GM23338 (cell line): Measurements from ENCODE around the gene SBNO1. TPM values are rescaled to one million over a fixed set of nuclear protein-coding genes. Genes with fewer than 3 reads are reported as not detected.
A peak's percentile ranks its signal among the peaks of the same experiment; 100 is the strongest.

ENCODE experiments used
- ATAC-seq: fragments of 200-7000 bp; cut with Tn5 transposase; 3 replicates; pipeline ENCODE4 v1.9.1; 2020
- DNase-seq: peaks from one replicate; pipeline ENCODE4 v3.0.0-alpha.2; 2015; ENCODE audit warnings: low spot score
- H2AFZ ChIP-seq: fragments of 200-600 bp; sonication (generic); 2 replicates; pipeline ENCODE4 v1.8.0; 2016; ENCODE audit warnings: antibody characterized with exemption, mild to moderate bottlenecking, moderate library complexity
- H3F3A ChIP-seq: fragments of 200-600 bp; sonication (generic); replicated peaks from 2 replicates; pipeline ENCODE4 v1.8.0; 2017; ENCODE audit warnings: antibody characterized with exemption, mixed run types, low read depth
- H3K27ac ChIP-seq: fragments of 200-600 bp; sonication (generic); 2 replicates; pipeline ENCODE4 v1.6.1; 2016; ENCODE audit warnings: low read depth
- H3K27me3 ChIP-seq: fragments of 200-600 bp; sonication (generic); 2 replicates; pipeline ENCODE4 v1.8.0; 2016; ENCODE audit warnings: mild to moderate bottlenecking, mixed run types, moderate library complexity; ENCODE audit not compliant: insufficient read depth
- H3K36me3 ChIP-seq: fragments of 200-600 bp; sonication (generic); 2 replicates; pipeline ENCODE4 v1.8.0; 2016; ENCODE audit warnings: mild to moderate bottlenecking; ENCODE audit not compliant: insufficient read depth
- H3K4me1 ChIP-seq: fragments of 200-600 bp; sonication (generic); 2 replicates; pipeline ENCODE4 v1.8.0; 2016; ENCODE audit warnings: mild to moderate bottlenecking, moderate library complexity; ENCODE audit not compliant: insufficient read depth
- H3K4me2 ChIP-seq: fragments of 200-600 bp; sonication (generic); 2 replicates; pipeline ENCODE4 v1.7.1; 2017; ENCODE audit warnings: mixed run types
- H3K4me3 ChIP-seq: fragments of 200-600 bp; sonication (generic); 2 replicates; pipeline ENCODE4 v1.6.1; 2016; ENCODE audit warnings: mixed run types
- H3K79me2 ChIP-seq: fragments of 200-600 bp; sonication (generic); replicated peaks from 2 replicates; pipeline ENCODE4 v1.8.0; 2017; ENCODE audit warnings: mild to moderate bottlenecking; ENCODE audit not compliant: insufficient read depth
- H3K9me2 ChIP-seq: fragments of 200-600 bp; sonication (generic); 2 replicates; pipeline ENCODE4 v1.8.0; 2017; ENCODE audit not compliant: insufficient read depth
- H4K20me1 ChIP-seq: fragments of 200-600 bp; sonication (generic); replicated peaks from 2 replicates; pipeline ENCODE4 v1.8.0; 2017; ENCODE audit warnings: mild to moderate bottlenecking; ENCODE audit not compliant: insufficient read depth
- H3K27ac Mint-ChIP-seq: 2 replicates; pipeline ENCODE4 v1.8.0; 2020; ENCODE audit warnings: inconsistent platforms, mild to moderate bottlenecking, moderate library complexity, mixed read lengths
- H3K27me3 Mint-ChIP-seq: 3 replicates; pipeline ENCODE4 v1.8.0; 2022; ENCODE audit warnings: low read depth, mild to moderate bottlenecking, moderate library complexity, mixed read lengths, inconsistent platforms; ENCODE audit not compliant: insufficient read depth, poor library complexity
- H3K36me3 Mint-ChIP-seq: 3 replicates; pipeline ENCODE4 v1.8.0; 2021; ENCODE audit warnings: low read depth, mild to moderate bottlenecking, inconsistent platforms, moderate library complexity, mixed read lengths
- H3K4me1 Mint-ChIP-seq: 3 replicates; pipeline ENCODE4 v1.8.0; 2020; ENCODE audit warnings: mild to moderate bottlenecking, inconsistent platforms, mixed read lengths
- H3K4me3 Mint-ChIP-seq: 3 replicates; pipeline ENCODE4 v1.8.0; 2021; ENCODE audit warnings: moderate library complexity, mild to moderate bottlenecking, inconsistent platforms, mixed read lengths
- H3K9me3 Mint-ChIP-seq: 3 replicates; pipeline ENCODE4 v1.8.0; 2020; ENCODE audit warnings: moderate library complexity, mild to moderate bottlenecking, inconsistent platforms, mixed read lengths
- CREB1 ChIP-seq: fragments of 250-450 bp; sonication (Bioruptor Pico); IDR thresholded peaks from 2 replicates; pipeline ENCODE4 v1.5.0; 2020; ENCODE audit warnings: low read depth, mild to moderate bottlenecking, moderate library complexity
- CTCF ChIP-seq, 2 experiments: fragments of 200-600 bp in 1 of 2; sonication (generic) in 1 of 2; conservative IDR thresholded peaks; 2 replicates each; pipeline versions ENCODE4 v1.5.1 to v1.6.1; 2016 to 2017; ENCODE audit warnings: antibody characterized with exemption in 2 of 2, low read depth in 2 of 2, mild to moderate bottlenecking in 2 of 2, moderate library complexity in 1 of 2
- ETS1 ChIP-seq: IDR thresholded peaks from 2 replicates; pipeline ENCODE4 v1.6.1; 2016; ENCODE audit warnings: antibody characterized with exemption
- EZH2 ChIP-seq: fragments of 200-600 bp; sonication (generic); IDR thresholded peaks from one replicate; pipeline ENCODE4 v1.8.0; 2017; ENCODE audit warnings: antibody characterized with exemption, mild to moderate bottlenecking, low read depth; ENCODE audit not compliant: unreplicated experiment
- EZH2phosphoT487 ChIP-seq: fragments of 200-600 bp; sonication (generic); IDR thresholded peaks from one replicate; pipeline ENCODE4 v1.8.1; 2018; ENCODE audit warnings: antibody characterized with exemption; ENCODE audit not compliant: unreplicated experiment
- JUNB ChIP-seq: IDR thresholded peaks from one replicate; pipeline ENCODE4 v1.6.1; 2016; ENCODE audit warnings: antibody characterized with exemption; ENCODE audit not compliant: unreplicated experiment
- NANOG ChIP-seq: IDR thresholded peaks from 2 replicates; pipeline ENCODE4 v1.6.1; 2016; ENCODE audit warnings: antibody characterized with exemption, borderline replicate concordance
- POLR2AphosphoS5 ChIP-seq: IDR thresholded peaks from 2 replicates; pipeline ENCODE4 v1.6.1; 2016; ENCODE audit warnings: antibody characterized with exemption, low read depth
- REST ChIP-seq: IDR thresholded peaks from one replicate; pipeline ENCODE4 v1.6.1; 2018; ENCODE audit warnings: antibody characterized with exemption; ENCODE audit not compliant: unreplicated experiment
- STAT1 ChIP-seq: IDR thresholded peaks from one replicate; pipeline ENCODE4 v1.6.1; 2016; ENCODE audit warnings: antibody characterized with exemption; ENCODE audit not compliant: unreplicated experiment
- ZNF114 ChIP-seq: fragments of 250-450 bp; sonication (Bioruptor Pico); IDR thresholded peaks from 2 replicates; pipeline ENCODE4 v1.5.0; 2020; ENCODE audit warnings: mild to moderate bottlenecking, moderate library complexity
- ZNF331 ChIP-seq: fragments of 250-450 bp; sonication (Bioruptor Pico); IDR thresholded peaks from 2 replicates; pipeline ENCODE4 v1.5.0; 2020; ENCODE audit warnings: low read depth, mild to moderate bottlenecking, moderate library complexity
- polyA plus RNA-seq: library from polyadenylated mRNA; unstranded; fragments of >200 nt; fragmentation: Nextera tagmentation; extraction: Ambion mirVana; gene quantifications from 2 replicates; pipeline ENCODE4 v1.2.1, GENCODE V29; 2016
- total RNA-seq: library from RNA; depleted of rRNA; stranded (reverse); fragments of >200 nt; shearing (Covaris generic); gene quantifications from 2 replicates; pipeline ENCODE4 v1.2.3, GENCODE V29; 2014

SBNO1 gene
- total and polyA plus RNA-seq, 2 experiments from 2014 or later = 34.9 to 49.5 TPM

- no peak for TF ChIP-seq CTCF (conservative IDR thresholded peaks at IDR 0.05; ENCODE audit: low read depth in 2 of 2)
- TF ChIP-seq ZNF114 (CRISPR knock-in tag) = no peak
- TF ChIP-seq REST = no peak
- no peak for TF ChIP-seq ETS1
- TF ChIP-seq ZNF331 = no peak
- TF ChIP-seq JUNB = no peak
- no peak for TF ChIP-seq EZH2
- TF ChIP-seq NANOG = no peak
- TF ChIP-seq CREB1 (CRISPR knock-in tag) = no peak
- no peak for TF ChIP-seq POLR2AphosphoS5
- no peak for TF ChIP-seq EZH2phosphoT487
Measured at GRCh38 chr12:123273166-123273565, 91.5 kb downstream of the SBNO1 start (continued).

GRCh38 chr12:123271001-123271668 lies 93.5 kb downstream of the SBNO1 start:
- Mint-ChIP-seq H3K36me3 (peaks cover 17% of the 10 kb centered on the region), H3K4me1 (peaks cover 33% of the 10 kb centered on the region), H3K27me3 (peaks cover 20% of the 10 kb centered on the region), H3K27ac (no peak overlapping the region), H3K9me3 (peaks cover 4% of the 10 kb centered on the region; the same call in 1 of the 3 replicates), H3K4me3 (no peak overlapping the region; the same call in 2 of the 3 replicates)
- Histone ChIP-seq H3K79me2 (peaks cover 51% of the 10 kb centered on the region), H3K4me3 (peak overlapping the region; percentile 78; the same call in 1 of the 2 replicates), H3K9me2 (no peaks in the 10 kb centered on the region), H3K4me2 (peak overlapping the region; percentile 98; the same call in 1 of the 2 replicates), H2AFZ (no peak overlapping the region), H4K20me1 (peaks cover 11% of the 10 kb centered on the region), H3K27me3 (no peaks in the 10 kb centered on the region), H3K4me1 (peaks cover 18% of the 10 kb centered on the region), H3K36me3 (no peaks in the 10 kb centered on the region), H3F3A (0 out of 2 replicates have a peak, but pooled peaks cover 10% of the 10 kb centered on the region), H3K27ac (no peak overlapping the region)
- peak; percentile 86 for DNase-seq
- TF ChIP-seq CTCF (conservative IDR thresholded peaks at IDR 0.05; ENCODE audit: low read depth in 2 of 2) = peak in 1 of 2 experiments; percentile 55; a peak in 2 of 4 replicates
- TF ChIP-seq STAT1 = no peak
- TF ChIP-seq REST = no peak
- no peak for TF ChIP-seq ZNF331
- ATAC-seq = peak; percentile 10; the same call in 2 of the 3 replicates
